ENCODE results near the gene AADAC. TPM values are rescaled to one million over a fixed set of nuclear protein-coding genes. Genes with fewer than 3 reads are reported as not detected.
"Not testable (repeated sequence)": the region's sequence is repeated elsewhere in the genome, so short reads cannot be mapped to it uniquely, and the experiment has no call there.

Gene AADAC
- total RNA-seq, 2 donors from 2014 or later = 0.14 to 0.42 TPM

DNA sequence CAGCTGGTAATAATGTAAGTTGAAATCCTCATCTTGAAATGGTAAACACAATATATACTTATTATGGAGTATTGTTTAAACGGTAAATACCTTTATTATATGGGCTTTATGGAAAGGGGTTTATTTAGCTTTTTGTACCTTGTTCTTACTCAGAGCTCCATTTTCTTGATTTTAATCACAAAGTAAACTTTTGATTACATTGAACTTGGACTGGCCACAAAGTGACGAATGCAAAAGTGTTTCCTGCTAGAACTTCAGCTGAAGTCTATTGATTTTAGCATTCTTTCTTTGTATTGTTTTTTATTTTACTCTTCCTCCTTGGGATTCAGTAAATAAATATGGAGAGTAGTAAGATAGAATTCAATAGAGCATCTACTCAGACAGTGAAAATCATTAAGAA is 19.8 kb upstream of the AADAC start:
- no peak for DNase-seq (ENCODE audit: low spot score)
- intact Hi-C loops (cut with DNase I) = no loop called here

DNA sequence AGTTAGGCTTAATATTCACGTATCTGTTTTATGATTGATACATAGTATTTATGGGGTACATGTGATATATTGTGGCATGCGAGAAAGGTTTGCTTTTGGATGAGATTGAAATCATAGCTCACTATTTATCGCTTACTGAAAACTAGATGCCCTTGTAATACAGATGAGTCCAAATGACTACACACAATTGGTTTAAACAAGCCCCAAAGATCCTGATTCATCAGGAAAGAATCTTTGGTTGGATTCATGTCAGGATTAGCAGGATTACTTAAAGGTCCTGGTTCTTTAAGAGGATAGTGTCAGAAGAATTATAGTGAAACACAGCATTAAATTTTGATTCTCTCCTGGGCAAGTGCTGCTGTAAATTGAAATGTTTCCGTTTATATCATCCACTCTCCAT is 18.6 kb upstream of the AADAC start:
- no peak for DNase-seq (ENCODE audit: low spot score)
- intact Hi-C loops (cut with DNase I) = no loop called here

DNA sequence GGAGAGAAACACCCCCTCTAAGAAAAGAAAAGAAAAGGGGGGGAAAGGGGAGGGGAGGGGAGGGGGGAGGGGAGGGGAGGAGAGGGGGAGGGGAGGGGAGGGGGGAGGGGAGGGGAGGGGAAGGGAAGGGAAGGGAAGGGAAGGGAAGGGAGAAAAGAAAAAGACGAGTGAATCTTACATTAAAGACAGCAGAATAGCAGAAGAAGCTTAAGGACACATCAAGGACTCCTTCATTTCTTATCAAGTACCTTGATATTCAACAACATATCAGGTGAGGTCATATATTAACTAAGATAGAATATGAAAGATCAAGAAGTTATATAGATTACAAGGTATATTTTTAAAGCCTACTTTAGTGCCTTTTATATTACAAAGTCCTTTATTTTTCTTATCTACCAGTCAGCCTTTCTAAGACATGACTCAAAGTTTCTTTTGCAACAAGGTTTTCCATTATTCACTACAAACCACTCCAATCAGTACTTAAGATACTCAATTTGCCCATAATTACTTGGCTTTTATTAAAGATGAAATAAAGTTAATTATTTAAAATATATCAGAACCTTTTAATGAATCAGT is 17.7 kb upstream of the AADAC start:
- intact Hi-C loops (cut with DNase I) = no loop called here
- DNase-seq (ENCODE audit: low spot score) = no peak

DNA sequence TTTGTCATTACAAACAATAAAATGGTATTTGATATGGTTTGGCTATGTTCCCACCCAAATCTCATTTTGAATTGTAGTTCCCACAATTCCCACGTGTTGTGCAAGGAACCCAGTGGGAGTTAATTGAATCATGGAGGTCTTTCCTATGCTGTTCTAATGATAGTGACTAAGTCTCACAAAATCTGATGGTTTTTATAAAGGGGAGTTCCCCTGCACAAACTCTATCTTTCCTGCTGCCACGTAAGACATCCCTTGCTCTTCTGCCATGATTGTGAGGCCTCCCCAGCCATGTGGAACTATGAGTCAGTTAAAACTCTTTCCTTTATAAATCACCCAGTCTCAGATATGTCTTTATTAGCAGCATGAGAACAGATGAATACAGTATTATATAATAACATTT is 15.4 kb upstream of the AADAC start:
- intact Hi-C loops (cut with DNase I) = no loop called here
- no peak for DNase-seq (ENCODE audit: low spot score)

DNA sequence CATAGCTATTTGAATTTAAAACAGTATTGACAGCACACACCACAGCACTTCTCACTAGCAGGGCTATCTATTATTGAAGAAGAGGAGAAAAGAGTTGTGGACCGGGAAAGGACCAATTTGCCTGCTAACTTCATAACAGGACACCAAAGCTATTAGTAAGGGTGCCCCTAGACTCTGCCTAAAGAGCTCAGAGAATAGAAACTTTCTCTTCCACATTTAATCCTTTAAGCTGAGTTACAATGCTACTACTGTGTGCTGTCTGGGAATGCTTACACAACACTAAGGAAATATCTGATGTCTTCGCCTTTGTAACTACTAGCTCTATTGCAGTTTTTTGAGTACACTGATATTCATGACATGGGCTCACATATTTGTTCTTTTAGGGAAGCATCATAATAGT is 13.5 kb upstream of the AADAC start:
- intact Hi-C loops (cut with DNase I) = no loop called here
- no peak for DNase-seq (ENCODE audit: low spot score)

DNA sequence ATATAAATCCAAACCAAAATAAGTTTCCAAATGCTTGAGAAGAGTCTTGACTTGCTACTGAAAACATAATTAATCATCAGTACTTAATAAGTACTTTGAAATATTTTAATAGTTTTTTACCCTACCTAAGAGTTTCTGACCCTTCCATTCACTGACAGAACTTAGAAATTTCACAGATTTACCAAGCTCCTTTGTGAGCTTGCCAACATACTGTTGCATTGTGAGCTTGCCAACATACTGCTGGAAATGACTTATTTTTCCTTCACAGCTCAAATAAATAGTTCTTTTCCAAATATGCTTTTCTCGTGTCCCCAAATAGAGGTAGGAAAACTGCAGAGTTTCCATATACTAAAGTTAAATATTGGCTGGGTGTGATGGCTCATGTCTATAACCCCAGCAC is 9.6 kb upstream of the AADAC start:
- DNase-seq (ENCODE audit: low spot score) = no peak
- intact Hi-C loops (cut with DNase I) = no loop called here

DNA sequence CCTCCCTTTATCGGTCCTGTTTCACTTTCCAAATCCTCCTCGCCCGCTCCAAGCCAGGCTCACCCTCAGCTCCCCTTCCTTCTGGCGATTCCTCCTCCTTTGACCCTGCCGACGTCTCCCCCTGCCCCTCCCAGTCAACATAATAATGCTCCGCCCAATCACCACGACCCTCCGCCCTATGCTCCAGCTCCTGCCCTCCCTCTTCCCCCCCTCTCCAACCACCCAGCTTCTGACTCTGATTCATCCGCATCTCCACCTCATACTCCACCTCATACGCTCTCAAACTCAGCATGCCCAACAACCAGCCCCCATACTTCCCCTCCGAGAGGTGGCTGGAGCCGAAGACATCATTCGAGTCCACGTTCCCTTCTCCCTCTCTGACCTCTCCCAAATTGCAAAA is 7.1 kb upstream of the AADAC start:
- no peak for DNase-seq (ENCODE audit: low spot score)
- intact Hi-C loops (cut with DNase I) = no loop called here

DNA sequence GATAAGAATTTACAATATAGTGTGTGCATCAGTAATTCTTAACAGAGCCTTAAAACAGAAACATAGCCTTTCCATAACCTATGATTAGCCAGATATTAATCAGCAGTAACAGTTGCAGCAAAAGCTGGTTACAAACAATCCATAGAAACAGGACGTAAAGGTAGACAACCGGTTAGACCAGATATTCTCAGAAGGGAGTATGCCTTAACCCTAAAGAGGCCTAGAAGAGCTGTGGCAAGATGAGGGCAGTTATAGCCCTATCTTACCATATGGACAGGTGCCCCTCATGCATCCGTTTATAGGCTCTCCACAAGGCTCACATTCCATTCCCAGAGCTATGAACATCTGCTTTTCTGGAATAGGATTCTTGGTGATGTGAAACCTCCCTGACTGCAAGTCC is 5.0 kb upstream of the AADAC start:
- DNase-seq (ENCODE audit: low spot score); intact Hi-C loops (cut with DNase I): not testable (repeated sequence)

DNA sequence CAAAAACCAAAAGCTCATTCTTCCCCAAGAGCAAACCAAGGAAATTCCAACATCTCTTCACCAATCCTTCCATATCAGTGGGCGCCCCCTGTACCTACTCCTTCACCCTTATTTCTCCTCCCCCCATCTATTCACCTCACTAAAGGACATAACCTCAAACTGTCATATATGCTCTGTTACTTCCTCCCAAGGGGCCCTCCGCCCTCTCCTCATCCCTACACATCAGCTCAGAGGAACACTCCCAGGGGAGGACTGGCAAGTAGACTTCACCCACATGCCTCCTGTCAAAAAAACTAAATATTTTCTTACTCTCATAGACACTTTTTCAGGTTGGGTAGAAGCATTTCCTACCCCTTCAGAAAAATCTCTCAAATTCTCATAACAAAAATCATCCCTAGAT is 2.4 kb upstream of the AADAC start:
- DNase-seq (ENCODE audit: low spot score) = no peak
- intact Hi-C loops (cut with DNase I) = no loop called here

DNA sequence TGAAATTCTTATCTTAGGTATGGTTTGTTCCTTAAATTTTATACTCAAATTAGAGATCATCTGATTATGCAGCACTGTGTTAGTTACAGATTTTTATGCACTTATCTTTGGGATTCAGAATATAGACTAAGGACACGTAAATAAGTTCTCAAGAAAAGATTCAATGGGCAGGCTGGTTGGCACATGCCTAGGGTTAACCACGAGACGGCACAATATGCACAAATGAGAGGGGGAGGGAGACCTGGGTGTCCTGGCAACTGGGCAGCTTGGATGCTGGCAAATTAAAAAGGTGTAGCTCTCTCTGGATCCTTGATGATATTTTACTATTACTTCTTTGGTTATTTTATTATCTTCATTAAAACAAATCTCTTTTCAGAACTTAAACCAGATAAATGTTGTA is 672 bp downstream of the AADAC start:
- intact Hi-C loops (cut with DNase I) = no loop called here
- DNase-seq (ENCODE audit: low spot score) = no peak

DNA sequence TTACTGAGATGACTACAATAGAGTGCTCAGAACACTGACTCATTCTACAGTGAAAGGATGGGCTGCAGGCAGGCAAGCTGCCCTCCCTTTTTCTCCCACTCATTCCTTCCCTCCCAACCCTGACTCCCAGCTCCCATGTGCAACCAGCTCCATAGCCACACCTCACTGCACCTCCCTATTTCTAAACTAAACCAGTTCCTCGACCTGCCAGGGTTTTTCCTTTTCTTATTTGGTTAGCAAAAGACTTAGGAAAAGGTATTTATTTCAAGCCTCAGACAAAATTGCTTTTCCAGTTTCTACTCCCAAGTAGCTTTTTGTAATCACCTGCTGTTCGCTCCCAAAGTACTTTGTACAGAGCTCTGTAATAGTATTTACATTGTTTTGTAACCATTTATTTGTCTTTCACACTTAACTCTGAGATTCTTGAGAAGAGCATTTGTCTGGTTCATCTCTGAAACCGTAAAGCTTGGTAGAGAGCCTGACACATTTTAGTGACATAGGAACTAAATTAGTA is 2.2 kb downstream of the AADAC start:
- intact Hi-C loops (cut with DNase I) = no loop called here
- no peak for DNase-seq (ENCODE audit: low spot score)

DNA sequence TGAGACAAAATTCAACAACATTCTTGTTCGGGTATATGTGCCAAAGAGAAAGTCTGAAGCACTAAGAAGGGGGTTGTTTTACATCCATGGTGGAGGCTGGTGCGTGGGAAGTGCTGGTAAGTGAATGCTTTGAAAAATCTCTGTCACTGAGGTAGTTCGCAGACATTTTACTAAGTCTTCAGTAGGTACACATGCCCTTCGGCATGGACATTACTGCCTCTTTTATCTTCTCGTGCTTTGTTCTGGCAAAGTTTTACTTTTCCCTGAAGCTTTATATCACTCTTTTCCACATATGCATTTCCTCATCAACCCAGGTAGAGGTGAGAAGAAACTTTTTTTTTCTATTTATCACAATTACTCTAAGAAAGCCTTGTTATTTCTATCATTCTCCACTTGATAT is 3.6 kb downstream of the AADAC start:
- DNase-seq (ENCODE audit: low spot score) = no peak
- intact Hi-C loops (cut with DNase I) = no loop called here

DNA sequence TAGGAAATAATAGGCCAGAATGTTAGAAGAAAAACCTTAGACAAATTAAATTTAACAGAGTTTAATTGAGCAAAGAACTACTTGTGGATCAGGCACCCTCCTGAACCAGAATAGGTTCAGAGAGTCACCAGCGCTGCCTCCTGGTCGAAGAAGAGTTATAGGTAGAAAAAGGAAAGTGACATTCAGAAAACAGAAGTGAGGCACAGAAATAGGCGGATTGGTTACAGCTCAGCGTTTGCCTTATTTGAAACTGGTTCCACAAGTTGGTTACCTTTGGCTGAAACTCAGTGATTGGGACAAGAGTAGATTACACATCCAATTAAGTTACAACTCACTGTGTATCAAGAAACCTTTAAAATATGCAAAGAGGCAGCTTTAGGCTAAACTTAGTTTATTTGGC is 4.4 kb downstream of the AADAC start:
- intact Hi-C loops (cut with DNase I) = no loop called here

DNA sequence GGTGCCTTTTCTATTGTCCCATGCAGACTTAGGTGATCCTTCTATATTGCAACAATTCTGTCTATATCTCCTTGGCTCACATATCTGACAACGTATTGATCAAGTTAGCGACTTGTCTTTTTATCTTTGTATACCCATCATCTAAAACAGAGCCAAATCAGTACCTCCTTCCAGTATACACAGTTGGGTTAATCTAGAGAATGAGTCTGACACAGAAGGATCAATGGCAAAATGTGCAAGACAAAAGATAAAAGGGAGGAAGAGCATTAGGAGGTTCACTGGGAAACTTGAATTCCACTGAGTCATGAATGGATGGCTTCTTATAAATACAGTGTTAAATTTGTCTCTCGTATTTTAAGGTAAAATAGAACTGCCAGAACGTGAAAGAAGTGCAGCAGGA is 6.0 kb downstream of the AADAC start:
- no peak for DNase-seq (ENCODE audit: low spot score)
- intact Hi-C loops (cut with DNase I) = no loop called here

More for the DNA sequence above, 4.4 kb downstream of the AADAC start:
- DNase-seq (ENCODE audit: low spot score) = no peak

DNA sequence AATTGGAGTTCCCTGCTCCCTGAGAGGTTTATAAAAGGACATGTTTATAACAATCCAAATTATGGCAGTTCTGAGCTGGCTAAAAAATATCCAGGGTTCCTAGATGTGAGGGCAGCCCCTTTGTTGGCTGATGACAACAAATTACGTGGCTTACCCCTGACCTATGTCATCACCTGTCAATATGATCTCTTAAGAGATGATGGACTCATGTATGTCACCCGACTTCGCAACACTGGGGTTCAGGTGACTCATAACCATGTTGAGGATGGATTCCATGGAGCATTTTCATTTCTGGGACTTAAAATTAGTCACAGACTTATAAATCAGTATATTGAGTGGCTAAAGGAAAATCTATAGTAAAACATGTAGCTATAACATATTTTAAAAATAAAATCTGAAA is 13.9 kb downstream of the AADAC start:
- intact Hi-C loops (cut with DNase I) = no loop called here
- DNase-seq (ENCODE audit: low spot score) = no peak

DNA sequence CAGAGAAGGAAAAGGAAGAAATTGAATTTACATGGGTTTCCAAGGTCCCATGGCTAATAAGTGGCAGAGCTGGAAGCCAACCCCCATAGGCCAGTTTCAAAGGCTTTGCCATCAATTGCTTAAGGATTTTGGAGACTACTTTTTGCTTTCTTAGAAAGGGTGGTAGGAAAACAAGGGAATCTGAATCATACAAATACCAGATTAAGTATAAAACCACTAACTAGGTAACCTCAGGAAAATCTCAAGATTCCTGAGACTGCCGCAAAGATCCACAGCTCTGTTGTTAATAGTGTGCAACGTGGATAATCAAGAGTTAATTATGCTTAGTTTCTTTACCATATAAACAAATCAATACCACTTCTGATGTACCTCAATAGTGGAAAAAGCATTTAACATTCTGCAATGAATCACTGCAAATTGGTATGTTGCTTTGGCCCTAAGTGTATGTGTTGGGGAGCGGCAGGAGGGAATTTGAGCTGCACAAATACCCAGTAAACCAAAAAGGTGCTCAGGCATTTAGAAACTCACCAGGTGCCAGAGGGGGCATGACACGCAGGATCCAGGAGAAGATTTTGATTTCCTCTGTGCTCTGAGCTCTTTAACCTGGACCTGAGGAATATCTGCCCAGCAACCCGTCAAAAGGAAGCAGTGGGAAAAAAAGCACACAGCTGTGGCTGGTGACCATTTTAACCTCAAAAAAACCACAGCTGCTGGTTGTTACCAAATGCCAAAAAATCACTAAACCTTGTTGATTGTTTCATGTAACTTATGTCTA is 22.0 kb downstream of the AADAC start:
- no peak for DNase-seq (ENCODE audit: low spot score)
- intact Hi-C loops (cut with DNase I) = loop anchor here (5.0 to 10.0 kb wide), 2 partner anchors 391 to 399 kb away; no protein-coding TSS in a partner anchor

DNA sequence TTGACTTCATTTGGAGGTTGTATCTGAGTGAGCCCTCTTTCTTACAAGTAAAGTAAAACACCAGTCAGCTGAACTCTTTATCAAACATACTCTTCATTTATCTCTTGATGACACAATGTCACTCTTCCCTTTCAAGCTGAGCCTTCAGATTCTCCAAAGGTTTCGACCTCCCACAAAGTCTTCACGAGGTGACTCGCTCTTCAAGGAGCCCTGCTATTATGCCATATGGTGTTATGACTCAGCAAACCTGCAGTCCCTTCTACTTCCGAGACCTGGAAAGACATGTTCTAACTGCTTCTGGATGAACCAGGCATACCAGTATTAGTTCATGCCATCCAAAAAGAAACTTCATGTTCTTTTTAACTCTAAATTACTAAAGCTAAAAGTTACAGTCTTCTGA is 23.1 kb downstream of the AADAC start:
- intact Hi-C loops (cut with DNase I) = loop anchor here (5.0 to 10.0 kb wide), 2 partner anchors 392 to 400 kb away; no protein-coding TSS in a partner anchor
- DNase-seq (ENCODE audit: low spot score) = no peak

DNA sequence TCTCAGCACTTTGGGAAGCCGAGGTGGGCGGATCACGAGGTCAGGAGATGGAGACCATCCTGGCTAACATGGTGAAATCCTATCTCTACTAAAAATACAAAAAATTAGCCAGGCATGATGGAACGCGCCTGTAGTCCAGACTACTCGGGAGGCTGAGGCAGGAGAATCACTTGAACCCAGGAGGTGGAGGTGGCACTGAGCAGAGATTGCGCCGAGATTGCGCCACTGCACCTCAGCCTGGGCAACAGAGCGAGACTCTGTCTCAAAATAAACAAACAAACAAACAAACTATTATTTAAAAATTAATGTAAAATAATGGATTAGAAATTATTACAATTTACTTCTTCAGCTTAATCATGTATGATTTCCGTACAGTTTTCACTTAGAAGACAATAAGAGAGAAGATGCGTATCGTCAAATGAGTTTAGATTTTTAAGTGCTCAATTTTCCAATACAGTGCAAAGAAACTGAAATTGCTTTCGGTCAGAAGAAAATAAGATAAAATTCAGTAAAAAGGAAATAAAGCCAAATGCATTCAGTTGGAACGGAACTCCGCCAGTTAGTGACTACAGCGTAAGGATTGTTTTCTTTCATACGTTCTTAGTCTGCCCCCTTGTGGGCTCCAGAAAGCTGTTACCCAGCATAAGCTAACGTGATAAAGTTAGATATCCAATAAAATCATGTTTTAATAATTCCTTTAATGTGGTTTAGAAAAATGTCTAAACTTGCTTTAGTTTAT is 24.8 kb downstream of the AADAC start:
- intact Hi-C loops (cut with DNase I) = loop anchor here (5.0 to 10.0 kb wide), 2 partner anchors 394 to 401 kb away; no protein-coding TSS in a partner anchor
- no peak for DNase-seq (ENCODE audit: low spot score)

DNA sequence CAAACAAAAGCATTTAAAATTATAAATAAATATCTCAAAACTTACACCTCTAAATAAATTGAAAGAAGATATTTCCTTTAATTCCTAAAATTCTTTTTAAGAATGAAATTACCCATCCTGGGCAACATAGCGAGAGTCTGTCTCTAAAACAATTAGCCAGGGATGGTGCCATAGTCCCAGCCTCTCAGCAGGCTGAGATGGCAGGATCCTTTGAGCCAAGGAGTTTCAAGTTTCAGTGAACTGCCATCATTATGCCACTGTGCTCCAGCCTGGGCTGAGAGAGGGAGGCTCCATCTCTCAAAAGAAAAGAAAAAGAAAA is 25.4 kb downstream of the AADAC start:
- intact Hi-C loops (cut with DNase I) = loop anchor here (5.0 to 10.0 kb wide), 2 partner anchors 394 to 402 kb away; no protein-coding TSS in a partner anchor

DNA sequence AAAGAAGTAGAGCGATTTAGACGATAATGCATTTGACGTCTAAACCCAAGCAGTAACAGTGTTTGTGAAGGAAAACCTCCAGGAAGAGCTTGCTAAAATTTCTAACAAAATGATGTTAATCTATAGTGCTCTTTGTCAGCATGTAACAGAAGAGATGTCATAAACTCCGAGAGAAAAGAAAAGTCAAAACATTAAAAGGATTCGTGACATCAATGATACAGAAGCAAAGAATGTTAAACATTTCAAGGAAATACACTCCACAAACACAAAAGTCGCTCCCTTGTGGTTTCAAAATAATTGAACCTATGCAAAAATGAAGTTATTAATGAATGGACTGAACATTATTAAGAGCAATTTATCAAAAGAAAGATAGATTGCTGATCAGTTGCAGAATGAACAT is 27.9 kb downstream of the AADAC start:
- intact Hi-C loops (cut with DNase I) = no loop called here
- DNase-seq (ENCODE audit: low spot score) = no peak

More for the DNA sequence above, 25.4 kb downstream of the AADAC start:
- DNase-seq (ENCODE audit: low spot score) = no peak
